ENCODE results near the gene TMEM233. TPM values are rescaled to one million over a fixed set of nuclear protein-coding genes. Genes with fewer than 3 reads are reported as not detected.

Gene TMEM233
- not detected in 3 replicates for total RNA-seq

GRCh38 chr12:119593578-119594398, at the start of gene TMEM233:
TSS of gene TMEM233 (plus strand) at chr12:119593774. CDS start at chr12:119593849, 75 bp downstream.
- no peak for DNase-seq (ENCODE audit: low spot score in 2 of 2, unreplicated experiment in 2 of 2)
- Mint-ChIP-seq H3K27ac (no peak within 1 kb of the TSS), H3K27me3 (ENCODE audit: low read depth) (peaks cover 98% of the 10 kb centered on the region)

GRCh38 chr12:119544765-119545625, 48.6 kb upstream of the TMEM233 start:
- TF ChIP-seq CTCF (IDR thresholded peaks at IDR 0.05; ENCODE audit: unreplicated experiment) = peak; percentile 87
- no peaks in the 10 kb centered on the region for H3K9me3 Mint-ChIP-seq
- DNase-seq (ENCODE audit: low spot score in 2 of 2, unreplicated experiment in 2 of 2) = peak; percentile 34 to 77
- H3K36me3 Mint-ChIP-seq = no peaks in the 10 kb centered on the region
- no peak overlapping the region for H3K27ac Mint-ChIP-seq
- peaks cover 37% of the 10 kb centered on the region for H3K27me3 Mint-ChIP-seq (ENCODE audit: low read depth)
- H3K4me1 Mint-ChIP-seq = no peaks in the 10 kb centered on the region
- no peak overlapping the region for H3K4me3 Mint-ChIP-seq

More at GRCh38 chr12:119593578-119594398, at the start of gene TMEM233:
- no peaks in the 10 kb centered on the region for H3K36me3 Mint-ChIP-seq
- no peak for TF ChIP-seq CTCF (IDR thresholded peaks at IDR 0.05; ENCODE audit: unreplicated experiment)
- H3K9me3 Mint-ChIP-seq = no peaks in the 10 kb centered on the region
- no peak within 1 kb of the TSS for H3K4me3 Mint-ChIP-seq
- H3K4me1 Mint-ChIP-seq = no peaks in the 10 kb centered on the region

GRCh38 chr12:119546340-119546739, 47.2 kb upstream of the TMEM233 start:
- H3K27ac Mint-ChIP-seq = no peak overlapping the region
- TF ChIP-seq CTCF (IDR thresholded peaks at IDR 0.05; ENCODE audit: unreplicated experiment) = no peak
- no peak for DNase-seq (ENCODE audit: low spot score in 2 of 2, unreplicated experiment in 2 of 2)
- no peaks in the 10 kb centered on the region for H3K4me1 Mint-ChIP-seq
- H3K4me3 Mint-ChIP-seq = no peak overlapping the region
- H3K36me3 Mint-ChIP-seq = no peaks in the 10 kb centered on the region
- no peaks in the 10 kb centered on the region for H3K9me3 Mint-ChIP-seq
- H3K27me3 Mint-ChIP-seq (ENCODE audit: low read depth) = peaks cover 46% of the 10 kb centered on the region

- H3K4me1 Mint-ChIP-seq = no peaks in the 10 kb centered on the region
- TF ChIP-seq CTCF (IDR thresholded peaks at IDR 0.05; ENCODE audit: unreplicated experiment) = no peak
- peaks cover 52% of the 10 kb centered on the region for H3K27me3 Mint-ChIP-seq (ENCODE audit: low read depth)
These were observed 46.6 kb upstream of the TMEM233 start for GRCh38 chr12:119547001-119547400.

GRCh38 chr12:119556854-119557253, 36.7 kb upstream of the TMEM233 start:
- no peaks in the 10 kb centered on the region for H3K9me3 Mint-ChIP-seq
- TF ChIP-seq CTCF (IDR thresholded peaks at IDR 0.05; ENCODE audit: unreplicated experiment) = no peak
- no peaks in the 10 kb centered on the region for H3K4me1 Mint-ChIP-seq
- H3K27ac Mint-ChIP-seq = no peak overlapping the region
- DNase-seq (ENCODE audit: low spot score in 2 of 2, unreplicated experiment in 2 of 2) = no peak
- H3K27me3 Mint-ChIP-seq (ENCODE audit: low read depth) = peaks cover 16% of the 10 kb centered on the region
- H3K4me3 Mint-ChIP-seq = no peak overlapping the region
- no peaks in the 10 kb centered on the region for H3K36me3 Mint-ChIP-seq

More at GRCh38 chr12:119547001-119547400, 46.6 kb upstream of the TMEM233 start:
- Mint-ChIP-seq H3K27ac (no peak overlapping the region), H3K36me3 (no peaks in the 10 kb centered on the region), H3K4me3 (no peak overlapping the region), H3K9me3 (no peaks in the 10 kb centered on the region)
- no peak for DNase-seq (ENCODE audit: low spot score in 2 of 2, unreplicated experiment in 2 of 2)
